GM12878 (cell line): ENCODE results near the gene SMG6. TPM values are rescaled to one million over a fixed set of nuclear protein-coding genes. Genes with fewer than 3 reads are reported as not detected.

Source experiments
- BHLHE40 ChIP-seq, 2 experiments: fragments of 450-650 bp in 1 of 2; IDR thresholded peaks; 2 replicates each; pipeline ENCODE4 v1.6.1; 2011 to 2017; ENCODE audit warnings: low read depth in 2 of 2, borderline replicate concordance in 1 of 2, improper control_type of control experiment in 1 of 2, low read length in 1 of 2, mild to moderate bottlenecking in 1 of 2
- EP300 ChIP-seq, 2 experiments: fragments of 150-350 bp in 1 of 2; IDR thresholded peaks; 2 replicates each; pipeline ENCODE4 v1.6.1; 2011 to 2012; ENCODE audit warnings: low read depth in 2 of 2, low read length in 2 of 2, borderline replicate concordance in 1 of 2, improper control_type of control experiment in 1 of 2, inconsistent platforms in 1 of 2; ENCODE audit not compliant: control insufficient read depth in 1 of 2
- FOS ChIP-seq: IDR thresholded peaks from 3 replicates; pipeline ENCODE4 v1.6.1; 2011; ENCODE audit warnings: borderline replicate concordance; ENCODE audit not compliant: insufficient read length; ENCODE audit errors: extremely low read depth
- IKZF2 ChIP-seq, 2 experiments: fragments of 450-650 bp; IDR thresholded peaks; 2 replicates each; pipeline ENCODE4 v1.6.1; 2017; ENCODE audit warnings: mild to moderate bottlenecking in 2 of 2, moderate library complexity in 2 of 2
- MXI1 ChIP-seq: fragments of 150-350 bp; IDR thresholded peaks from 2 replicates; pipeline ENCODE4 v1.6.1; 2011; ENCODE audit warnings: low read depth, mild to moderate bottlenecking, inconsistent platforms, low read length, improper control_type of control experiment
- NR2F1 ChIP-seq: fragments of 450-650 bp; conservative IDR thresholded peaks from 2 replicates; pipeline ENCODE4 v1.6.1; 2017; ENCODE audit warnings: mild to moderate bottlenecking
- RAD21 ChIP-seq: IDR thresholded peaks from 2 replicates; pipeline ENCODE4 v1.6.1; 2011; ENCODE audit warnings: mild to moderate bottlenecking, low read depth, low read length, moderate library complexity; ENCODE audit not compliant: insufficient read depth
- WRNIP1 ChIP-seq: IDR thresholded peaks from 2 replicates; pipeline ENCODE4 v1.6.1; 2011; ENCODE audit warnings: low read depth, low read length, improper control_type of control experiment, borderline replicate concordance
- ZSCAN29 ChIP-seq: fragments of 450-650 bp; IDR thresholded peaks from 2 replicates; pipeline ENCODE4 v1.6.1; 2017; ENCODE audit warnings: mild to moderate bottlenecking, moderate library complexity
- polyA plus RNA-seq, 11 experiments: library from polyadenylated mRNA; depleted of rRNA in 4 of 11; unstranded in 6 of 11; stranded (reverse) in 5 of 11; fragments of >200 nt; fragmentation: Nextera tagmentation in 4 of 11; fragmentation: Illumina TruSeq in 1 of 11; extraction: Ambion mirVana in 4 of 11; extraction: Trizol in 1 of 11; gene quantifications; 1 replicate in 1 of 11; 2 replicates in 10 of 11; pipeline versions ENCODE4 v1.2.1 to v1.2.3, GENCODE V29; 2011 to 2016; ENCODE audit warnings: inconsistent platforms in 2 of 11, missing spikeins in 2 of 11, low read depth in 1 of 11
- total RNA-seq, 4 experiments: library from RNA; depleted of rRNA in 3 of 4; stranded (reverse); fragments of >200 nt in 3 of 4; fragmentation: Illumina TruSeq in 1 of 4; extraction: Trizol in 1 of 4; gene quantifications; 2 replicates each; pipeline versions ENCODE4 v1.2.1 to v1.2.3, GENCODE V29; 2013 to 2021
- TF ChIP-seq, protein P1 (sequence below): IDR thresholded peaks from 2 replicates; pipeline ENCODE4 v1.6.1; 2011; ENCODE audit warnings: low read depth, mild to moderate bottlenecking, low read length, moderate library complexity, borderline replicate concordance; ENCODE audit errors: extremely low read depth
- TF ChIP-seq, protein P2 (sequence below): fragments of 450-650 bp; IDR thresholded peaks from 2 replicates; pipeline ENCODE4 v1.6.1; 2017; ENCODE audit warnings: antibody characterized with exemption, mild to moderate bottlenecking, moderate library complexity
- TF ChIP-seq, protein P3 (sequence below): IDR thresholded peaks from 2 replicates; pipeline ENCODE4 v1.6.1; 2011; ENCODE audit warnings: low read depth, low read length, improper control_type of control experiment, borderline replicate concordance

SMG6 gene
- total and polyA plus RNA-seq, 10 of the 15 experiments (the other 5 are each of a cell fraction or from before 2014, with no cell fraction given) = 0.58 to 28.7 (median 15.7) TPM

DNA sequence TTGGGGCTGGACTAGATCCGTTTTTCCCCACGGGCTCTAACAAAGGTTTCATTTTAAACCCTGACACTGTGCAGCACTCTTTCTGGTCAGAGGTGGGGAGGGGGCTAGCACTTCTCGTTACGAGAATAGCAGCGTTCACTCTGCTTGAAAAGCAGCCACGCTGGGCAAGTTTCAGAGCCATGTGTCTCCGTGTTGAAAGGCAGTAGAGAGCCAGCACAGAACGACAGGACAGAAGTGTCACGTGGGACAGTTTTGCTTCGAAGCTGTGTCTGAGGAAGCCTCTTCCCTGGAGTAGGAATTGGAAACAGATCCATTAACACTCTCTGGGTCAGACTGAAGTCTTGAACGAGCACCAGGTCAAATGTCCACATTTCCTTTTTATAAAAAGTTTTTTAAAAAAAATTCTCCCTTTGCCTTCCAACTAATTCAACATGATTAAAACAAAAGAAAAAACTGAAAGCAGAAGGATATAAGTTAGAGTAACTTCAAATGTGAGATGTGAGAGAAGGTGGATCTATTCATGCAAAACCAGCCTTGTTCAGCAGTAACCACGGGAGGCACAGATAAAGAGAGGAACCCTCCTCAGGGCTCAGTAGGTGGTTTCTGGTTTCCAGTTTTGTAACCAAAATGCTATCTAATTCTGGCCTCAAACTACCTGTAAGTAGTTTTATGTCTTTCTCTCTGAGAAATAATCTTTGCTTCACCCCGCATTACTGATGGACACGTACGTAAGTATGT, 65.0 kb downstream of the SMG6 start (continued):
- 0 out of 4 replicates have a peak, but pooled peaks of 1 of the 2 experiments have one; percentile 34 for TF ChIP-seq EP300 (IDR thresholded peaks at IDR 0.05; ENCODE audit: borderline replicate concordance in 1 of 2, control insufficient read depth in 1 of 2, low read depth in 2 of 2, low read length in 2 of 2)
- TF ChIP-seq, protein P1, sequence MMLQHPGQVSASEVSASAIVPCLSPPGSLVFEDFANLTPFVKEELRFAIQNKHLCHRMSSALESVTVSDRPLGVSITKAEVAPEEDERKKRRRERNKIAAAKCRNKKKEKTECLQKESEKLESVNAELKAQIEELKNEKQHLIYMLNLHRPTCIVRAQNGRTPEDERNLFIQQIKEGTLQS = peak; percentile 28; the same call in 1 of the 2 replicates
- TF ChIP-seq BHLHE40 (IDR thresholded peaks at IDR 0.05; ENCODE audit: borderline replicate concordance in 1 of 2, low read depth in 2 of 2, low read length in 1 of 2) = peak in 1 of 2 experiments; percentile 15; a peak in 2 of 4 replicates
- peak; percentile 65 to 75; a peak in 3 of 4 replicates for TF ChIP-seq IKZF2 (IDR thresholded peaks at IDR 0.05)
- TF ChIP-seq, protein P2, sequence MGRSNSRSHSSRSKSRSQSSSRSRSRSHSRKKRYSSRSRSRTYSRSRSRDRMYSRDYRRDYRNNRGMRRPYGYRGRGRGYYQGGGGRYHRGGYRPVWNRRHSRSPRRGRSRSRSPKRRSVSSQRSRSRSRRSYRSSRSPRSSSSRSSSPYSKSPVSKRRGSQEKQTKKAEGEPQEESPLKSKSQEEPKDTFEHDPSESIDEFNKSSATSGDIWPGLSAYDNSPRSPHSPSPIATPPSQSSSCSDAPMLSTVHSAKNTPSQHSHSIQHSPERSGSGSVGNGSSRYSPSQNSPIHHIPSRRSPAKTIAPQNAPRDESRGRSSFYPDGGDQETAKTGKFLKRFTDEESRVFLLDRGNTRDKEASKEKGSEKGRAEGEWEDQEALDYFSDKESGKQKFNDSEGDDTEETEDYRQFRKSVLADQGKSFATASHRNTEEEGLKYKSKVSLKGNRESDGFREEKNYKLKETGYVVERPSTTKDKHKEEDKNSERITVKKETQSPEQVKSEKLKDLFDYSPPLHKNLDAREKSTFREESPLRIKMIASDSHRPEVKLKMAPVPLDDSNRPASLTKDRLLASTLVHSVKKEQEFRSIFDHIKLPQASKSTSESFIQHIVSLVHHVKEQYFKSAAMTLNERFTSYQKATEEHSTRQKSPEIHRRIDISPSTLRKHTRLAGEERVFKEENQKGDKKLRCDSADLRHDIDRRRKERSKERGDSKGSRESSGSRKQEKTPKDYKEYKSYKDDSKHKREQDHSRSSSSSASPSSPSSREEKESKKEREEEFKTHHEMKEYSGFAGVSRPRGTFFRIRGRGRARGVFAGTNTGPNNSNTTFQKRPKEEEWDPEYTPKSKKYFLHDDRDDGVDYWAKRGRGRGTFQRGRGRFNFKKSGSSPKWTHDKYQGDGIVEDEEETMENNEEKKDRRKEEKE = no peak
- no peak for TF ChIP-seq RAD21
- no peak for TF ChIP-seq FOS
- TF ChIP-seq NR2F1 = no peak
- no peak for TF ChIP-seq WRNIP1
- TF ChIP-seq, protein P3, sequence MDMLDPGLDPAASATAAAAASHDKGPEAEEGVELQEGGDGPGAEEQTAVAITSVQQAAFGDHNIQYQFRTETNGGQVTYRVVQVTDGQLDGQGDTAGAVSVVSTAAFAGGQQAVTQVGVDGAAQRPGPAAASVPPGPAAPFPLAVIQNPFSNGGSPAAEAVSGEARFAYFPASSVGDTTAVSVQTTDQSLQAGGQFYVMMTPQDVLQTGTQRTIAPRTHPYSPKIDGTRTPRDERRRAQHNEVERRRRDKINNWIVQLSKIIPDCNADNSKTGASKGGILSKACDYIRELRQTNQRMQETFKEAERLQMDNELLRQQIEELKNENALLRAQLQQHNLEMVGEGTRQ = peak; percentile 64
- TF ChIP-seq MXI1 = peak; percentile 17; the same call in 1 of the 2 replicates
- TF ChIP-seq ZSCAN29 = no peak
